Measurements from ENCODE around the gene MIS18A.
"Not testable (repeated sequence)": the region's sequence is repeated elsewhere in the genome, so short reads cannot be mapped to it uniquely, and the experiment has no call there.

Gene MIS18A, protein sequence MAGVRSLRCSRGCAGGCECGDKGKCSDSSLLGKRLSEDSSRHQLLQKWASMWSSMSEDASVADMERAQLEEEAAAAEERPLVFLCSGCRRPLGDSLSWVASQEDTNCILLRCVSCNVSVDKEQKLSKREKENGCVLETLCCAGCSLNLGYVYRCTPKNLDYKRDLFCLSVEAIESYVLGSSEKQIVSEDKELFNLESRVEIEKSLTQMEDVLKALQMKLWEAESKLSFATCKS

DNA sequence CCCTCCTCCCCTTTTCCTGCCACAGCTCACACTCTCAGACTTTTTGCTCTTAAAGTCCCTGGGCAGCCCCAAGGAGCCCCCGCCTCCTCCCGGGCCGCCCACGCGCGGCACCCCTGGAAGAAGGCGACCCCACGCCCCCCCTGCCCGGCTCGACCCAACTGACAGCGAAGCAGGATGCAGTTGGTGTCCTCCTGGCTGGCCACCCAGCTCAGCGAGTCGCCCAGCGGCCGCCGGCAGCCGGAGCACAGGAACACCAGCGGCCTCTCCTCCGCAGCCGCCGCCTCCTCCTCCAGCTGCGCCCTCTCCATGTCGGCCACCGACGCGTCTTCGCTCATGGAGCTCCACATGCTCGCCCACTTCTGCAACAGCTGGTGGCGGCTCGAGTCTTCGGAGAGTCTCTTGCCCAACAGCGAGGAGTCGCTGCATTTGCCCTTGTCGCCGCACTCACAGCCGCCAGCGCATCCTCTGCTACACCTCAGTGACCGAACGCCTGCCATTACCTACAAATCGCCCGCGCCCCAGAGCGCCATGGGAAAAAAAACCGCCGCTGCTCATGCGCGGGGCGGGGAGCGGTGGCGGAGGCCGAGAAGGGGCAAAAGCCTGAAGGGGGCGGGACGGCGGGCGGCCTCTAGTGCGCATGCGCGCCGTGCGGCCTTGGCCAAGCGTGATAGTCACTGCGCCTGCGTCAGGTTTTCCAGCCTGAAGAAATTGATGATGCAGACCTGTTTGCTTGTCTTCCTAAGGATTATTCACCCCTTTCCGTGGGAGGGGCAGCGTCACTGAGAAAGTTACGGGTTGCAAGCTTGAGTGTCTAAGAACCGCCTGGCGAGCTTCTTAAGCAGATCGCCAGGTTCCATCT lies at the start of gene MIS18A:
Gene MIS18A (minus strand): TSS at position 532 of the 859 bp plus-strand sequence. CDS start 35 bp downstream, at position 497.
- DNase-seq: peak; percentile 94 to 98 (median 96)

DNA sequence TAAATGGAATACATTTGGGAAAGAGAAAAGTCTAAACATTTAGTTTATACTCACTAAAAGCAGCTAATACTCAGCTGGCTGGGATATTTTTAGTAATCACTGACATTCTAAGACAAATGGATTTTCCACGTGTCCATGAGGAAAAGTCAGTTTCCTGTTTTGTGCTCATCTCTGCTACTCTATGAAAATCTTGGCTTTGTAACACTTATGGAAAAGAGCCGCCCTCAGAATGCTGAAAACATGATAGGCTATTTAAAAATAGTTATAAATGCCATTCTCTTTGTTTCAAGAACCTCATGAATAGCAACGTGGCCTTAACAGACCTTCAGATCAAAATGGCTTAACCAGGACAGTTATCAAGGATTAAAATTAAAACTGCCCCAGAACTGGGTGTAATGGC lies 49.7 kb upstream of the MIS18A start:
- DNase-seq: no peak

DNA sequence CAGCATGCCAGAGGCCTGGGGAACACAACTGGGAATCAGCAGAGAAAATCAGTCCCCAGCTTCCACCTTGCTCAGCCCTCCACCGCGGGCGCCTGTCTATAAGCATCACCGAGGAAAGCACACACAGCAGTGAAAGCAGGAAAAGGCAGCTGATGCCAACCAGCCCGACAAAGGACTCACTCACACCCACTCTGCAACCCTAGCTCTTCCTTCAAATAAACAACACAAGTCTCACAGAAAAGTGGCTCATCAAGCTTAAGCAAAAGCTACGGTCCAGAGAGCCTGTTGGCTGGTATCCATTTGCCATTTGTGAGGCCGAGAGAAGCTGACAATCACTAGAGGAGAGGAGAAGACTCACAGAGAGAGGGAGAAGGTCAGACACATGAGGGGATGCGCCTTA lies 46.9 kb upstream of the MIS18A start:
- DNase-seq: no peak

DNA sequence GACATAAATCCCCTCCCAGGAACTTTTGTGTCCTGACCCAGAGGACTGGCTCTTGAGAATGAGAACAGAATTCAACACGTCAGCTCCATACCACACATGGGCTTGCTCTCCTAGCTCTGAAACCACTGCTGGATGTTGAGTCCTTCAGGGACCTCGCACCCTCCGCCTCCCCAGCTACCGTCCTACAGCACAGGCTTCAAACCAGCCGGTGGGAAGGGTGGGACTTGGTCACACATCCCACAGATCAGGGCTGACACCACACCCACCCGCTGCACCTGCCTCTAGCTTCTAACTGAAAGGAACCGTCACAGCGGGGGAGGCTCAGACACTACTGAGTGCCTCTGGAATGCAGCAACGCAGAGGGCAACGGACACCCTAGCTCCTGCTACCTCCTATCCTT lies 43.8 kb upstream of the MIS18A start:
- DNase-seq: no peak

DNA sequence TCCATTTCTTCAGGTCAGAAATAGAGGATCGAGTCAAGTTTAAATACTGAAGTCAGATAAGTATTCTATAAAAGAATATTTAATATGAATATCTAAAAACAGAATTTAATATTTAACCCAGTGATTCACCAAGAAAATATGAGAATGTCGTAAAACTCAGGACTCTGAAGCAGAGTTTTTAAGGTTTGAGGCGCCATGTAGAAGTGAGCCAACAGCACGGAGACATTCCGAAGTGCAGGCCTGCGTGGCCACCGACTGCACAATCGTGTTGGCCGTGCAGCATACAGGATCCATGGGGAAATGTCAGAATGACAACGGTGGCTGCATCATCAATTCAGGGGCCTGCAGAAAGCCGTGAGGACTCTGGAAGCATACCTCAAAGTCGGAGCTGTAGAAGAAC lies 43.3 kb upstream of the MIS18A start:
- DNase-seq: no peak

DNA sequence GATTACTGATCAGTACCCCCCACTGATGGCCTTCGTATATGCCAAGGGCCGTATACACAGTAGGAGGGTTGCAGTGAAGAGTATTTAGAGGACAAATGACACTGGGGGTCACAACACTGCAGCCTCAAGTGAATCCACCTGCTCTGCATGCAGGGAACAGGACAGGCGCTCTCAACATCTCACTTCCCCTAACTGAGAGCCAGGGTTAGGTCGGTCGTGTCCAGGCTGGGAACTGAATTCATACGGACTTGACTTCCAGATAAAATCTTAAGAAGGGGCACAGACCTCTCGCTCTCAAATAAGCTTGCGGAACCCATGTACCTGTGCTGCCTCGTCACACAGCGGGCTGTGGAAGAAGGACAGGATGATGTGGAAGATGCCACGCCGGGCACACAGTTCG lies 42.6 kb upstream of the MIS18A start:
- DNase-seq: no peak

DNA sequence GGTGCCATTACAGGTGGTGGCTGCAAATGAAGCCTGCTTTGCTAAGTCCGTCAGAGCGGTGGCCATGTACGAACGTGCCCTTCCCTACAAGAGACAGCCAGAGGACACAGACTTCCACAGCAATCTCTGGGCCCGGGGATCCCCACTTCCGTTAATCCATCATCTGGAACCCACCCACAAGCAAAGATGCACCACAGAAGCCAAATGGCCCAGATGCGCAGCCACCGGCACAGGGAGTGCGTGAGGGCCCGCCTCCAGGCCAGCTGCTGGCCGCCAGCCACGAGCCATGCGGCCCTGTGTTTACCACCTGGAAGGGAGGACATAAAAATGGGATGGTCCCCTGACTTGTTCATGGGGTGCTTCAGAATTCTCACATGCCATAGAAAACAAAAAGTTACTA lies 41.9 kb upstream of the MIS18A start:
- no peak for DNase-seq

DNA sequence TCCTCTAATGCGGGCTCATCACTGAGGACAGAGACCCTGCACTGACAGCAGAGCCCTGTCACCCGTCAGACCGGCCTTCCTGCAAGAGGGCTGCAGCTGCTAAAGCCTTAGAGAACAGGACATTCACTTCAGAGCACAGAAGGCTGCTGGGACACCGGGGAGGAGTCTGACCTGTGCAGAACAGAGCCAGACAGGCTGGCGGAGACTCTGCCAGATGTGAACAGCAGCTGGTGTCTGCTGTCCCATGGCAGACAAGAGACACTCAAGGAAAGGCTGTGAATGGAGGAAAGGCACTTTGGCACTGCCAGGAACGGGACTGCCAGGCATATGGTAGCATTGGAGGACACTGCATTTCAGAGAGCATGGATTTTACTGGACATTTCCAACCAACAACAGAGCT lies 41.2 kb upstream of the MIS18A start:
- DNase-seq: no peak

DNA sequence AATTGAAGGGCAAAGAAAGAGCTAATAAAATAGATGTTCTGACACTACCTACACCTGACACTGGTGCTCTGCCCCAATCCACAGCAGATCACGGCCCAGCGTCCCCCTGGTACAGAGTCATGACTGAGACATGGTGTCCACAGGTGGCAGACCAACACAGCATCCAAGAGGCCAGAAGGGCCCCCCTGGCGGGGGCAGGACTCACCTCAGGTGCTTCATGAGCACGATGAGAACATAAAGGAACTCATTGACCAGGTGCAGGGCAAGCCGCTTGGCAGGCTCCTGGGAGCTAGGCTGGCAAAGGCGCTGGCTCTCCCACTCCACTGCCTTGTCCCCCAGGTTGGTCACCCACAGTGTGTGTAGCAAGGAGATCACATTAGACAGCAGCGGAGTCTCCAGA lies 40.2 kb upstream of the MIS18A start:
- DNase-seq: no peak

DNA sequence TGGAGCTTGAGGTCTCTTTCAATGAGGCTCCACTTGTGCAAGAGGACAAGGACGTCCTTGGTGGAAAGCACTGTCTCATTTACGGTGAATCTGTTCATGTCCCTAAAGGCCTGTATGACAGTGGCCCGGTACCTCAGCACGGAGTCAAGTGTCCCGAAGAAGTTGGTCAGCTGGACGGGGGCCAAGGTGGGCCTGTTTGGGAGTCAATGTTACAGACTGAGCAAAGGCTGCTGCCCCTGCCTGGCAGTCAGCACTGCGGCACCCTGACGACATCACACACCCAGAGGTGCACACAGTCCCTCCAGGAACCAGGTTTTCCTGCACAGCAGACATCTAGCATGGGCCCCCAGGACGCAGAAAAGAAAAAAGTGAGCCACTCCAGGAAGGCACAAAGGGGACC lies 38.9 kb upstream of the MIS18A start:
- no peak for DNase-seq

DNA sequence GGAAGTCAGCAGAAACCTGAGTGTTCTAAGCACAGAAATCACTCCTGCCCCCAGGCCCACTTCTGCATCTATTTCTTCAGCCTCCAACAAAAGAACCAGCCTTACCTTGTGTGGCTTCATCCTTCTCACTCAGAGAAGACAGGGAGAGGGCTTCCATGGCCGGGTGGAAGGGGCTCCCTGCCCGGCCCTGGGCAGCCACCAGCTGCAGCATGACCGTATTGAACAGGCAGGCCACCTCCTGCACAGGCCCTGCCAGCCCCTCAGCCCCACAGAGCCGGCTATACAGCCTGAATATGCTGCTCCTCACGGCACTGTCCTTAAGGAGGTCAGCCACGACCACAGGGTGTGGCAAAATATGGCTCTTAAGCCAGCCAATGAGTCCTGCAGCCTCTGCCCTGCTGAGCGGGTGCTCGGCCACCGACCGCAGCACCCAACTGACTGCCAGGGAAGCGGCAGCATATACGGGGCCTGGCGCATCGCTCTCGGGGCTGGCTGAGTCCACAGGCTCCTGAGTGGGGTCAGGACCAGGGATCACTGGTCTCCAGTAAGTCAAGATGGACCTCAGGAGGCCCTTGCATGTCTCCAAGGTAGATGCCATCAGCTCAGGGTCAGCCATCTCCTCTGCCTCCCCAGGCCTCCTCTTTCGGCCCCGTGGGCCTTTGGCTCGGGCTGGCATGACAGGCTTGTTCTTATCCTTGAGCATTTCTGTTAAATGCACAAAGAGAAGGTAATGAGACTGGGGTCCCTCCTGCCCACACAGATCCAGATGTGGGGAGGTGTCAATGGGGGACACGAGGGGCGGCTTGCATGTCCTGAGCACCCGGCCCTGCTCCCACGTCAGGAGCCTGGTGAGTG lies 37.7 kb upstream of the MIS18A start:
- DNase-seq: no peak

DNA sequence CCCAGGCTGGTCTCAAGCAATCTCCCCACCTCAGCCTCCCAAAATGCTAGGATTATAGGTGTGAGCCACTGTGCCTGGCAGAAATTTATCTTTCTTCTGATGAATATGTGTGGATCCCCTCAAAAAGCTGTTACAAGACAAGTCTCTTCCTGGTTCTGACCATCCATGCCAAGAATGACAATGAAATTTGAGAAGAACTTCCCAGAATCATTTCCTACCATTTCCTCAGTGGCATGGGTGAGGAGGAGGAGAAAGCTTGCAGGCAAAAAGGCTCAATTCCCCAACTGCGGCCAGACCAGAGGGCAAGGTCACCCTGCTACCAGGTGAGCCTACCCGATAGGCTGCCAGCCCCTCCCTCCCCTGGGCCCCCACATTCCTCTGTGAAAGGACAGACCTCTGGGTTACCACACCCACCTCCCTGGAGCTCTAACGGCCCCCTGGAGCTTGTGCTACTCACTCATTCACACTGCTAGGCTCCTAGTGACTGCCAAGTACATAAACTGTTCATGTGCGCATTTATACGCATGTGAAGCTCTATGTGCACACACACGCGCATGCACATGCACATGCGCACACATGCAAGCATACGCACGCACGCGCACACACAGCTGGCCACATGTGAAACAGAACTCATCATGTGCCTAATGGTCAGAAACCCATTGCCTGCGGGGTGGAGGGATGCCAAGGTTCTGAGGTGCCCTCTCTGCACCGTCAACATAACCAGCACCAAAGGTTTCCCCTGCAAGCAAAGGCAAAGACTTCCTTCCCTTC lies 36.8 kb upstream of the MIS18A start:
- DNase-seq: no peak

DNA sequence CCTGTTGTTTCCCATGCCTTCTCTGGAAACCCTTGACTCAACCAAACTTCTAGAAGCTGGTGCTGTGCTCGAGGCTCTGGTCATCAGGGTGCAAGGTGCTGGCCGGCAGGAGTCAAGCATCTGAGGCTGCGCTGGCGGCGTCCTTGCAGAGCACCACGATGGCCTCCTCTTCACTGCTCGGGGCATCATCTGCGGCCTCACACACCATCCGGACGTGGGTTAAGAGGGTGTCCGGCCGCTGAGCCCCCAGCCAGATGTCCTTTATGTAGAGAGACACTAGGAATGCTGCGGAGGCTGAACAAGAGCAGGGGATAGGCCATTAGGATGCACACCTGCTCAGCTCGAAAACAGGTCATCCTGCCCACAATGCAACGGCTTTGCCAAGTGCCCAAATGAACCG lies 36.0 kb upstream of the MIS18A start:
- no peak for DNase-seq

DNA sequence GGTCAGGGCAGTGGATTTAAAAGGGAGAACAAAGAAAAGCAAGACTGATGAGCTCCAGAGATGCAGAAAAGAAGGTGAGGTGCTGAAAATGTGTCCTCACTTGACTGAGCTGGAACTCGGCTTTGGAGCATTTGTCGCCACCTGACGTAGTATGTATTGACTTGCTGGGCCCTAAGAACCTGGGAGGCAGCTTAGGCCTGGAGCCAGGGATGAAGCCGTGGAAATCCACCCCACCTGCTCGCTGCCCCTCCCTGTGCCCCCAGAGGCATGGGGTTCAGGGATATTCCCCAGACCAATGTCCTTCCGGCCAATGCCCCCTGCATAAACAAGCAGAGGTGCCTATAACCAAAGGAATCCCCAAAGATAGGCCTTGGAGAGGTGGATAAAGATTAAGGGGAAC lies 34.1 kb upstream of the MIS18A start:
- DNase-seq: no peak

DNA sequence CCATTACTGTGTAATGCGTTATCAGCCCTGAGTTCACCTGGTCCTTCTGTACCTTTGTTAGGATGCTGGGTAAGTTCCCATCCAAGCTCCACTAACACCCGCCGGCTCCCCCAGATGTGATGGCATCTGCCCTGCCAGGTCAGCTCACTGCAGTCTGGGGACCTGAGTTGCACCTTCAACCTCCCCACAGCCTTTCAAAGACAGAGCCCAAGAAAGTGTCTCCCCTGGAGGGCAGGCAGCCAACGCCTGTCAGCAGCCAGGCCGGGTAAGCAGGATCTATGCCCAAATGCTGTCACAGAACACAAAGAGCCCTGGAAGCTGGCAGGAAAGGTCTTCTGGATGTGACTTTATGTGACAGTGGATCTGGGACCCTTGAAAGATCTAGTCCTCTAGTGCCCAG lies 33.5 kb upstream of the MIS18A start:
- DNase-seq: no peak

DNA sequence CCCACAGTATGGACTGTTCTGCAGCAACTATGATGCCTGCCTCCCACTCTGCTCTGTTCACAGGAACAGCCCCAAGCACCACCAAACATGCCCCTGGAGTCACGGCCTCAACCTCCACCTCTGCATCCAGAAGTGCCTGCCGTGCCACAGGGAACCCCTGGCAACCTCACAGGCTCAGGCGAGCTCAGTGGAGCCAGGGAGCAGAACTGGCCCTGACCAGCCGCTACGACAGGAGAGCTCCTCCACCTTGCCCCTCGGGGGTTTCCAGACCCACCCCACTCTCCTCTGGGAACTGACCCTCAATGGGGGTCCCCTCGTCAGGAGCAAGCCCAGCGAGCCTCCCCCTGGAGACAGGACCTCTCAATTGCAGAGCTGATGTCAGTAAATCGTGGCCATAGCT lies 32.8 kb upstream of the MIS18A start:
- no peak for DNase-seq

DNA sequence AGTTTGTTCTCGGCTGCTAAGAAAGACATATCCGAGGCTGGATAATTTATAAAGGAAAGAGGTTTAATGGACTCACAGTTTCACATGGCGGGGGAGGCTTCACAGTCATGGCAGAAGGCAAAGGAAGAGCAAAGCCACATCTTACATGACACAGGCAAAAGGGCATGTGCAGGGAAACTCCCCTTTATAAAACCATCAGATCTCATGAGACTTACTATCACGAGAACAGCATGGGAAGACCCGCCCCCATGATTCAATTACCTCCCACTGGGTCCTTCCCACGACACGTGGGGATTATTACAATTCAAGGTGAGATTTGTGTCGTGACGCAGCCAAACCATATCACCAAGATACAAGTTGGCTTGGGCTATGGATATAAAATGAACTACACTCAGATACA lies 32.1 kb upstream of the MIS18A start:
- not testable (repeated sequence) for DNase-seq

DNA sequence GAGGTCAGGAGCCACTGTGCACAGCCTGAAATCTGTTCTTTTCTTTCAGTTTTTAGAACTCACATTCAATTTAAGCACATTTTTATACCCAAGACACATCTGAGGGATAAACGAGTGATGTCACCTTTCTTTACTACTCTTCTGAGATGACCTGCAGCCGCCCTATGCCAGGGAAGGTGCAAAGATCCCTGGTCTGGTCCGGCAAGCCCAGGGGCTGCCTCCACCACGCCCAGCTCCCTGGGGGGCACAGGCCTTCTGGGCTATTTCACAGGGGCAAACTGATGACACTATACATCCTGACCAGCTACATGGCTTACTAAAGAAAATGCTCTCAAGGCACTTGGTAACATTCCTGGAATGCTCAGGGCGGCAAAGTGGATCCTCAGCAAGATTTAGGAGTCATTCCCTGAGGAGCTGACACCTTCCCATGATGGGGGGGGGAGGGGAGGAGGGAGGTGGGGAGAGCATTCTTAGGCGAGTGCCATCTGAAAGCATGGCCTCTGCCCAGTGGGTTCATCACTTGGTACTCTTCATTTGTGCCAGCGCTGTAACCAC lies 31.1 kb upstream of the MIS18A start:
- DNase-seq: no peak

DNA sequence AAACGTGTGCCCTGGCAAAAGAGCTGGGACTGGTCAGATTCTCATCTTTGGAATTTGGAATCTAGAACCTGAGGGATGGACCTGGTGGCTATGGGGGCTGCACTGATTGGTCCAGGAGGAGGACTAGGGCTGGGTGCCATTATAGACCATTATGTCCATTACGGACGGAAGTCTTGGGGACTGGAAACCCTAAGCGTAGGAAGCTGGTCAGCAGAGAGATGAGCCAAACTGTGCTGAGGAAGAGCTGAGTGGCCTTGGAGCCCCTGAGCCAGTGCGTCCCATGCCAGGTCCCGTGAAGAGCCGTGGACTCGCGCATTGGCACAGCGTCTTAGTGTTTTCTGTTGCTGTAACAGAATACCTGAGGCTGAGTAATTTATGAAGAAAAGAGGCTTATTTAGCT lies 29.8 kb upstream of the MIS18A start:
- DNase-seq: no peak

DNA sequence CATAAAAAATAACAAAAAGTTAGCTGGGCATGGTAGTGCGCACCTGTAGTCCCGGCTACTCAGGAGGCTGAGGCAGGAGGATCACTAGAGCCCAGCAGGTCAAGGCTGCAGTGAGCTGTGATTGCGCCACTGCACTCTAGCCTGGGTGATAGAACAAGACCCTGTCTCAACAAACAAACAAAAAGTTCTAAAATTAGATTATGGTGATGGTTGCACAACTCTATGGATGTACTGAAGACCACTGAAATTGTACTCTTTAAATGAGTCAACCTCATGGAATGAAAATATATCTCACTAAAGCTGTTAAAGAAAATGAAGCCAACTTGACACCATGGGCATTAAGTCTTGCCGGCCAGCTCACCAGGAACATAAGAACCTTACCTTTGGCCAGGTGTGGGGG lies 28.9 kb upstream of the MIS18A start:
- no peak for DNase-seq

DNA sequence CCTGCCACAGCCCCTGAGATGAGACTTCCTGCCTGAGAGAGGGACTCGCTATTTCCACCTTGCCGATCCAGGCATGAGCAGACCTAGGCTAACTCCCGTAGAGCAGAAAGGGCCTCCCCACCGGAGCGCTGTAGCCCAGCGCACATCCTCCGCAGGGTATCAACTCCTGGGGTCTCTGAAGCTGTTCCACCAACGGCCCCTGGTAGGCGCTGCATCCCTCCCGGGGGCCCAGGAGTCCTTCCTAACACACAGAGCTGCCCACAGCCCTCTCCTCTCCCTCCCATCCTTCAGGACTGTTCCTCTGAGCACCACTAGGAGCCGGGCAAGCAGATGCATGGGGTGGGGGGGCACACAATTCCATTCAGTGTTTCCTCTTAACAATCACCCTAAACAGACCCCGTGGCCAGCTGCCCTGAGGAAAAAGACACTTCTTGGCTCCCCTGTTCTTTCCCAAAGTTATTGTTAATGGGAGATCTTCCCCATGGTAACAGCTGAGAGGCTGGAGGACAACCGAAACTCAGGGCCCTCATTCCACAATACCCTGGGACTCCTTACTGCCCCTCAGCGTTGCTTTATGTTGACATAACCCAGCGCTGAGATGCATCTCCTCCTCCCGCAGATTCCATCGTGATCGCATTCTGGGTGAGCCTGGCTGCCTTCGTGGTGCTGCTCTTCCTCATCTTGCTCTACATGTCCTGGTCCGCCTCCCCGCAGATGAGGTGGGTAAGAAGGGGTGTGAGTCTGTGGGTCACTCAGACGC lies 27.4 kb upstream of the MIS18A start:
- no peak for DNase-seq

DNA sequence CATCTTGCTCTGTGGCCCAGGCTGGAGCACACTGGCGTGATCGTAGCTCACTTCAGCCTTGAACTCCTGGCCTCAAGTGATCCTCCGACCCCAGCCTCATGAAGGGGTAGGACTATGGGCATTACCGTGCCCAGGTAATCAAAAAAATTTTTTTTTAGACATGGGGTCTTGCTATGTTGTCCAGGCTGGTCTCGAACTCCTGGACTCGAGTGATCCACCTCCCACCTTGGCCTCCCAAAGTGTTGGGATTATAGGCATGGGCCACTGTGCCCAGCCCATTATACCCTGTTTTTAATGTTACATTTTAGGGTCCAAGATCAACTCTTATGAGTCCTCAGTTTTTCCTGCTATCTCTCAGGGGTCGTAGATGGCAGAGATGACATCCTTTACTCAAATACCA lies 26.1 kb upstream of the MIS18A start:
- no peak for DNase-seq

Data from activated naive CD4-positive, alpha-beta T cell (primary cell).